Neuronal stem cell (in vitro differentiated cells): ENCODE data around the gene SORBS2.

Experiments used
- DNase-seq: peaks from one replicate; pipeline ENCODE4 v3.0.0-alpha.2; 2013; ENCODE audit warnings: low spot score
- H2AFZ ChIP-seq: one replicate; pipeline ENCODE4 v1.6.1; 2013; ENCODE audit warnings: mild to moderate bottlenecking, low read length, inconsistent platforms
- H2AK5ac ChIP-seq: 2 replicates; pipeline ENCODE4 v1.6.1; 2013; ENCODE audit warnings: low read depth, mild to moderate bottlenecking, inconsistent platforms, low read length, moderate library complexity, mixed read lengths
- H2BK120ac ChIP-seq: 2 replicates; pipeline ENCODE4 v1.6.1; 2013; ENCODE audit warnings: low read depth, mild to moderate bottlenecking, inconsistent platforms, low read length, moderate library complexity, mixed read lengths
- H2BK12ac ChIP-seq: one replicate; pipeline ENCODE4 v1.6.1; 2013; ENCODE audit warnings: low read length, inconsistent platforms
- H2BK15ac ChIP-seq: 2 replicates; pipeline ENCODE4 v1.6.1; 2013; ENCODE audit warnings: mild to moderate bottlenecking, low read length, inconsistent platforms, mixed read lengths
- H2BK5ac ChIP-seq: one replicate; pipeline ENCODE4 v1.6.1; 2013; ENCODE audit warnings: inconsistent platforms, mild to moderate bottlenecking, low read length, moderate library complexity
- H3K14ac ChIP-seq: one replicate; pipeline ENCODE4 v1.6.1; 2013; ENCODE audit warnings: low read length, inconsistent platforms
- H3K18ac ChIP-seq: 2 replicates; pipeline ENCODE4 v1.6.1; 2013; ENCODE audit warnings: low read length, inconsistent platforms
- H3K23ac ChIP-seq: 2 replicates; pipeline ENCODE4 v1.6.1; 2013; ENCODE audit warnings: low read depth, mild to moderate bottlenecking, mixed read lengths, low read length, inconsistent platforms; ENCODE audit not compliant: poor library complexity
- H3K27ac ChIP-seq: replicated peaks from 3 replicates; pipeline ENCODE4 v1.5.1; 2013; ENCODE audit warnings: low read length, inconsistent platforms
- H3K27me3 ChIP-seq, 3 experiments: 2 replicates each; pipeline ENCODE4 v1.6.1; 2013; ENCODE audit warnings: low read length in 3 of 3, mild to moderate bottlenecking in 2 of 3, inconsistent platforms in 1 of 3, low read depth in 1 of 3, mixed read lengths in 1 of 3, moderate library complexity in 1 of 3; ENCODE audit not compliant: control insufficient read depth in 3 of 3, insufficient read depth in 3 of 3
- H3K36me3 ChIP-seq, 2 donors: replicated peaks in 1 of 2; 2 replicates each; pipeline ENCODE4 v1.6.1; 2013; ENCODE audit warnings: low read length in 2 of 2; ENCODE audit not compliant: control insufficient read depth in 2 of 2, insufficient read depth in 2 of 2
- H3K4ac ChIP-seq: 2 replicates; pipeline ENCODE4 v1.6.1; 2013; ENCODE audit warnings: inconsistent platforms, mild to moderate bottlenecking, low read length, moderate library complexity
- H3K4me1 ChIP-seq, 2 donors: 1 replicate in 1 of 2; 2 replicates in 1 of 2; pipeline ENCODE4 v1.6.1; 2013; ENCODE audit warnings: low read length in 2 of 2, low read depth in 1 of 2; ENCODE audit not compliant: control insufficient read depth in 2 of 2, insufficient read depth in 1 of 2
- H3K4me2 ChIP-seq: one replicate; pipeline ENCODE4 v1.6.1; 2013; ENCODE audit warnings: mild to moderate bottlenecking, low read length, inconsistent platforms; ENCODE audit not compliant: insufficient read depth, poor library complexity, severe bottlenecking
- H3K4me3 ChIP-seq, 2 donors: 2 replicates each; pipeline ENCODE4 v1.5.1; 2013; ENCODE audit warnings: low read length in 2 of 2, mild to moderate bottlenecking in 2 of 2, inconsistent platforms in 1 of 2, moderate library complexity in 1 of 2
- H3K79me1 ChIP-seq: one replicate; pipeline ENCODE4 v1.6.1; 2013; ENCODE audit warnings: low read depth, mild to moderate bottlenecking, inconsistent platforms, low read length, moderate library complexity
- H3K9ac ChIP-seq: one replicate; pipeline ENCODE4 v1.6.1; 2013; ENCODE audit warnings: mild to moderate bottlenecking, low read depth, low read length, inconsistent platforms; ENCODE audit not compliant: poor library complexity
- H3K9me3 ChIP-seq, 2 donors: replicated peaks in 1 of 2; 2 replicates each; pipeline versions ENCODE3 to v1.6.1; 2013; ENCODE audit warnings: low read length in 2 of 2, mild to moderate bottlenecking in 2 of 2, inconsistent platforms in 1 of 2, low read depth in 1 of 2, mixed read lengths in 1 of 2, moderate library complexity in 1 of 2; ENCODE audit not compliant: control insufficient read depth in 2 of 2, insufficient read depth in 1 of 2
- H4K8ac ChIP-seq: one replicate; pipeline ENCODE4 v1.6.1; 2013; ENCODE audit warnings: low read depth, mild to moderate bottlenecking, inconsistent platforms, low read length, moderate library complexity
- H4K91ac ChIP-seq: one replicate; pipeline ENCODE4 v1.6.1; 2013; ENCODE audit warnings: low read length, low read depth, mild to moderate bottlenecking, inconsistent platforms; ENCODE audit not compliant: poor library complexity
- WGBS, 2 donors: extraction: QIAGEN DNeasy Blood & Tissue Kit; methylation state at CpG; one replicate each; pipeline ENCODE4 v1.1.7; 2013; ENCODE audit warnings: missing lambda C conversion rate in 2 of 2, mixed read lengths in 1 of 2; ENCODE audit not compliant: insufficient read length in 2 of 2, insufficient replicate concordance in 1 of 2; ENCODE audit errors: extremely low coverage in 2 of 2; 5-methylcytosine and 5-hydroxymethylcytosine counted together

Gene SORBS2

GRCh38 chr4:185738038-185738552 is 73.9 kb downstream of the SORBS2 start:
- no peak overlapping the region for H4K91ac ChIP-seq
- no peak for DNase-seq
- WGBS, 2 donors = no CpG with 5 or more reads among the region's 10 CpGs
- peak overlapping the region; percentile 46 for H3K23ac ChIP-seq
- no peak overlapping the region for H3K14ac ChIP-seq
- H3K4me1 ChIP-seq = peaks cover 12 to 39% of the 10 kb centered on the region in 2 donors
- peaks cover 4 to 8% of the 10 kb centered on the region in 2 donors for H3K9me3 ChIP-seq
- H3K36me3 ChIP-seq = peaks cover 2 to 5% of the 10 kb centered on the region in 2 donors
- no peak overlapping the region for H2BK5ac ChIP-seq
- H3K79me1 ChIP-seq = no peaks in the 10 kb centered on the region
- H2AFZ ChIP-seq = no peak overlapping the region
- no peak overlapping the region for H2BK12ac ChIP-seq
- H2BK120ac ChIP-seq = no peak overlapping the region
- H4K8ac ChIP-seq = no peak overlapping the region
- H2BK15ac ChIP-seq = no peak overlapping the region
- no peak overlapping the region for H3K18ac ChIP-seq
- H2AK5ac ChIP-seq = no peak overlapping the region
- no peaks in the 10 kb centered on the region for H3K27me3 ChIP-seq
- no peak overlapping the region for H3K4me2 ChIP-seq
- H3K4me3 ChIP-seq = no peak overlapping the region
- H3K4ac ChIP-seq = no peak overlapping the region
- H3K9ac ChIP-seq = no peak overlapping the region
- no peak overlapping the region for H3K27ac ChIP-seq

- Histone ChIP-seq H2BK12ac (no peak overlapping the region), H2BK120ac (no peak overlapping the region), H3K4me2 (no peak overlapping the region), H3K14ac (no peak overlapping the region), H2AK5ac (no peak overlapping the region), H3K79me1 (no peaks in the 10 kb centered on the region), H3K36me3 (peaks cover 2 to 8% of the 10 kb centered on the region in 2 donors), H3K18ac (peak overlapping the region; percentile 54), H3K9me3 (peaks cover 8 to 13% of the 10 kb centered on the region in 2 donors), H3K4me1 (peaks cover 12 to 39% of the 10 kb centered on the region in 2 donors), H3K4me3 (no peak overlapping the region), H3K4ac (no peak overlapping the region), H3K9ac (no peak overlapping the region), H2AFZ (no peak overlapping the region), H3K27me3 (no peaks in the 10 kb centered on the region), H3K27ac (no peak overlapping the region), H4K8ac (no peak overlapping the region), H3K23ac (peak overlapping the region; percentile 46), H2BK15ac (no peak overlapping the region), H2BK5ac (no peak overlapping the region), H4K91ac (no peak overlapping the region)
- DNase-seq = no peak
- no CpG with 5 or more reads among the region's 21 CpGs for WGBS, 2 donors
These were observed 74.4 kb downstream of the SORBS2 start for GRCh38 chr4:185737489-185738037.

- H3K4me2 ChIP-seq = no peak overlapping the region
- H3K4ac ChIP-seq = no peak overlapping the region
- H3K4me1 ChIP-seq = peaks cover 12 to 42% of the 10 kb centered on the region in 2 donors
- H2AK5ac ChIP-seq = no peak overlapping the region
- no peak overlapping the region for H2AFZ ChIP-seq
- no peak overlapping the region for H2BK120ac ChIP-seq
- H3K14ac ChIP-seq = no peak overlapping the region
- H3K79me1 ChIP-seq = no peaks in the 10 kb centered on the region
- H4K91ac ChIP-seq = no peak overlapping the region
- H2BK5ac ChIP-seq = no peak overlapping the region
- H3K27me3 ChIP-seq = no peaks in the 10 kb centered on the region
- H3K36me3 ChIP-seq = peaks cover 2 to 10% of the 10 kb centered on the region in 2 donors
- H3K23ac ChIP-seq = no peak overlapping the region
- peaks cover 8 to 14% of the 10 kb centered on the region in 2 donors for H3K9me3 ChIP-seq
- no peak overlapping the region for H2BK12ac ChIP-seq
- no peak overlapping the region for H2BK15ac ChIP-seq
- no peak overlapping the region for H4K8ac ChIP-seq
- no peak overlapping the region for H3K9ac ChIP-seq
- H3K18ac ChIP-seq = no peak overlapping the region
- H3K4me3 ChIP-seq = no peak overlapping the region
- no peak for DNase-seq
- WGBS, 2 donors = no CpG with 5 or more reads among the region's 5 CpGs
- no peak overlapping the region for H3K27ac ChIP-seq
These were observed 75.1 kb downstream of the SORBS2 start for GRCh38 chr4:185736882-185737281.

- Histone ChIP-seq H3K4me2 (no peak overlapping the region), H3K18ac (no peak overlapping the region), H2BK12ac (no peak overlapping the region), H2BK15ac (no peak overlapping the region), H2AK5ac (no peak overlapping the region), H3K27me3 (no peaks in the 10 kb centered on the region), H4K91ac (no peak overlapping the region), H2BK5ac (no peak overlapping the region), H3K23ac (no peak overlapping the region), H3K14ac (no peak overlapping the region), H3K9me3 (peaks cover 8 to 14% of the 10 kb centered on the region in 2 donors), H3K4ac (no peak overlapping the region), H3K4me1 (peaks cover 12 to 45% of the 10 kb centered on the region in 2 donors), H4K8ac (no peak overlapping the region), H2BK120ac (no peak overlapping the region), H3K27ac (no peak overlapping the region), H3K4me3 (no peak overlapping the region), H3K9ac (no peak overlapping the region), H2AFZ (no peak overlapping the region), H3K79me1 (no peaks in the 10 kb centered on the region), H3K36me3 (peaks cover 2 to 10% of the 10 kb centered on the region in 2 donors)
- no peak for DNase-seq
- WGBS, 2 donors = no CpG with 5 or more reads among the region's 4 CpGs
These were observed 76.1 kb downstream of the SORBS2 start for GRCh38 chr4:185735866-185736400.
